ENCODE data around the gene EPN2.

GRCh38 chr17:19268611-19269010, 31.4 kb downstream of the EPN2 start:
- TF ChIP-seq CTCF (conservative IDR thresholded peaks at IDR 0.05) = no peak
- no peak for TF ChIP-seq EZH2 (IDR thresholded peaks at IDR 0.05; ENCODE audit: low read depth)

Data from PC-9 (cell line).